NT2/D1 (cell line): Measurements from ENCODE around the gene DHX57.

Experiments
- SUZ12 ChIP-seq: IDR thresholded peaks from 2 replicates; pipeline ENCODE4 v1.6.1; 2011; ENCODE audit not compliant: insufficient read length, insufficient read depth; ENCODE audit errors: extremely low read depth
- ZNF274 ChIP-seq: IDR thresholded peaks from 2 replicates; pipeline ENCODE4 v1.6.1; 2011; ENCODE audit warnings: mild to moderate bottlenecking, low read depth, low read length

DNA sequence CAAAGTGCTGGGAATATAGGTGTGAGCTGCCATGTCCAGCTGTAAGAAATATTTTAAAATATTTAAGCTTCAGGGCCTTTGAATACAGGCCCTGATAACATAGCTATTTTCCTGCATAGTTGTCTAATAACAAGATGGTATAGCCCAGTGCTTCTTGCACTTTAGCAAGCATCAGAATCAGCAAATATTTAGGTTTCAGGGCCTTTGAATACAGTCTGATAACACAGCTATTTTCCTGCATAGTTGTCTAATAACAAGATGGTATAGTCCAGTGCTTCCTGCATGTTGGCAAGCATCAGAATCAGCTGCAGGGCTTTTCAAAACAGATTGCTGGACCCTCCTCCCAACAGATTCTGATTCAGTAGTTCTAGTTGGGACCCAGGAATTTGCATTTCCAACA lies 92.1 kb downstream of the DHX57 start:
- no peak for TF ChIP-seq SUZ12
- TF ChIP-seq ZNF274: no peak
